ENCODE measurements around the gene NPC2.

The NPC2 gene

DNA sequence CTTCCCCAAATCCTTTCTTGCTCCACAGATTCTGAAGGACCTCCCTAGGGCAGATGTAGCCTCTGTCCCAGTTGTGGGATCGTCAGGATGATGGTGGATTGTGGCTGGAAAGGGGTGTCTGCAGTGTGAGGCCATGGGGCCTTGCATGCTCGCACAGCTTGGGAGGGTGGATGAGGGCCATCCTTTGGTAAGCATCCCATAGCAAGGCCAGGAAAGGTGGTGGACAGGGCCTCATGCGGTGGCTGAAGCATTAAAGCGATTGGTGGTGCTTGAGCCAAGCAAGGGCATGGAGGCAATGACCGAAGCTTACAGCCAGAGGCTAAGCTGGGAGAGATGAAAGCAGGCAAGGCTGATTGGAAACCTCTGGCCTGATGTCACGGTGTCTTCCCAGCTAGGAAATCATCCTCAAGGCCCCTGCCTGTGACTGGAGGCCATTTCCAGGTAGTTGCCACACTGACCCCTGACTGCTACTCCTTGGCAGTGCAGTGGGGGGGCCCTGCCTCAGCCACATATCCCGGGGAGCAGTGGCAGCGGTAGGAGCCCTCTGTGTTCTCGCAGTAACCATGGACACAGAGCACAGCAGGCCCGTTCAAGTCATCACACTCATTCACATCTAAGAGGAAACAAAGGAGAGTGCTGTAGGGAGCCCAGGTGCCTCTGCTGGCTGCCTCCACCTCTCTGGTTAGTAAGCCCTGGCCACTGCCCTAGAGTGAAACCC, 7.5 kb upstream of the NPC2 start:
- TF ChIP-seq, protein P1, sequence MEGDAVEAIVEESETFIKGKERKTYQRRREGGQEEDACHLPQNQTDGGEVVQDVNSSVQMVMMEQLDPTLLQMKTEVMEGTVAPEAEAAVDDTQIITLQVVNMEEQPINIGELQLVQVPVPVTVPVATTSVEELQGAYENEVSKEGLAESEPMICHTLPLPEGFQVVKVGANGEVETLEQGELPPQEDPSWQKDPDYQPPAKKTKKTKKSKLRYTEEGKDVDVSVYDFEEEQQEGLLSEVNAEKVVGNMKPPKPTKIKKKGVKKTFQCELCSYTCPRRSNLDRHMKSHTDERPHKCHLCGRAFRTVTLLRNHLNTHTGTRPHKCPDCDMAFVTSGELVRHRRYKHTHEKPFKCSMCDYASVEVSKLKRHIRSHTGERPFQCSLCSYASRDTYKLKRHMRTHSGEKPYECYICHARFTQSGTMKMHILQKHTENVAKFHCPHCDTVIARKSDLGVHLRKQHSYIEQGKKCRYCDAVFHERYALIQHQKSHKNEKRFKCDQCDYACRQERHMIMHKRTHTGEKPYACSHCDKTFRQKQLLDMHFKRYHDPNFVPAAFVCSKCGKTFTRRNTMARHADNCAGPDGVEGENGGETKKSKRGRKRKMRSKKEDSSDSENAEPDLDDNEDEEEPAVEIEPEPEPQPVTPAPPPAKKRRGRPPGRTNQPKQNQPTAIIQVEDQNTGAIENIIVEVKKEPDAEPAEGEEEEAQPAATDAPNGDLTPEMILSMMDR (IDR thresholded peaks at IDR 0.05), result no peak

DNA sequence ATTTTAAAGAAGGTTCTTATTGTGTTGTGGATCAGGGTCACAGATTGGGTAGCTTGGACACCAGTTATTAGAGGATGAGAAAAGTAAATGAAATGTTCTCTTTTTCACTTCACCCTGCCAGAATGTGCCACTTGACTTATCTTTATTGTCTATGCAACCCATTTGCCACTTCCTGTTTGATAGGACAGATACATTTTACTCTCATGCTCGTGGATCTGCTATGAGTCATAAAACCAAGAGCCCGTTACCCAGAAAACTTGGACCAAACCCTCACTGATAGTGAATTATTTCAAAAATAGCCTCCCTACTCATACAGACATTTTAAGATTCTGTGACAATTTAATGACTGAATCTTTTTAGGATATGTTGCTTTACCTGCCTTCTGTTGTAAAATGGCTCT, 2.3 kb upstream of the NPC2 start:
- TF ChIP-seq, protein P1 (IDR thresholded peaks at IDR 0.05), result no peak

DNA sequence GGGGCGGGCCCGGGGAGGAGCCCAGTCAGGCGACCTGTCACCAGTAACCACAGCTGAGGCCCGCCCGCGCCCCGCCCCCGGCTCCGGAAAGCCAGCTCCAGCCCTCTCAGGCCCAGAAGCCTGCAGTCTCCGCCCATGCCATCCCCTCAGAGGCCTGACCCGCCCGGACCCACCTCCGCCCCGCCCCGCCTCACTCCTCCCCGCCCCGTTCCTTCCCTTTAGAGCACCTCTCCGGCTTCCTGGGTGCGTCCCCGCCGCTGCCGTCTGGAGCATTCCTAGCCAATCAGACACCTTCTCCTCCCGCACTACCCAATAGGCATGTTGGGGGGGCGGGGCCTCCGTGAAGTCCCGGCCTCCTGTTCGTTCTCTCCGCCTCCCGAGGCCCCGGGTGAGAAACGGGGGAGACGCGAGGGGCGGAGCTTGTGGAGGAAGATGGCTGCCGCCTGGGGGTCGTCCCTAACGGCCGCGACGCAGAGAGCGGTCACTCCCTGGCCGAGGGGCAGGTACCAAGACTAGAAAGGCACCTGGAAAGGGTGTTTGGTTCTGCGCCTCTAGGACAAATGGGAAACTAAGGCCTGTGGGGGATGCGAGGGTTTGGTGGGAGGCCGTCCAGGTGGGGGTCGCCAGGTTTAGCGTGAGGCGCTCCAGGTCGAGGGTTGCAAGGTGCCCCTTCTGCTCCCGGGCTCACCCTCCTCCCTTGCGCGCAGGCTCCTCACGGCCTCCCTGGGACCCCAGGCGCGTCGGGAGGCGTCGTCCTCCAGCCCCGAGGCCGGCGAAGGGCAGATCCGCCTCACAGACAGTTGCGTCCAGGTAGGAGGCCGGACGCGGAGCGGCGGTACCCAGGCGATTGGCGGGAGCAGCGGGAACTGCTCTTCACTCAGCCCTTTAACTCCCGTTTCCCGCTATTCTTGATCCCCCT, 497 bp upstream of the NPC2 start, which contains the start of gene ISCA2:
Gene ISCA2 (plus strand): TSS at position 423 of the 919 bp plus-strand sequence. CDS start 10 bp downstream, at position 433.
- TF ChIP-seq, protein P1 (IDR thresholded peaks at IDR 0.05), result no peak

DNA sequence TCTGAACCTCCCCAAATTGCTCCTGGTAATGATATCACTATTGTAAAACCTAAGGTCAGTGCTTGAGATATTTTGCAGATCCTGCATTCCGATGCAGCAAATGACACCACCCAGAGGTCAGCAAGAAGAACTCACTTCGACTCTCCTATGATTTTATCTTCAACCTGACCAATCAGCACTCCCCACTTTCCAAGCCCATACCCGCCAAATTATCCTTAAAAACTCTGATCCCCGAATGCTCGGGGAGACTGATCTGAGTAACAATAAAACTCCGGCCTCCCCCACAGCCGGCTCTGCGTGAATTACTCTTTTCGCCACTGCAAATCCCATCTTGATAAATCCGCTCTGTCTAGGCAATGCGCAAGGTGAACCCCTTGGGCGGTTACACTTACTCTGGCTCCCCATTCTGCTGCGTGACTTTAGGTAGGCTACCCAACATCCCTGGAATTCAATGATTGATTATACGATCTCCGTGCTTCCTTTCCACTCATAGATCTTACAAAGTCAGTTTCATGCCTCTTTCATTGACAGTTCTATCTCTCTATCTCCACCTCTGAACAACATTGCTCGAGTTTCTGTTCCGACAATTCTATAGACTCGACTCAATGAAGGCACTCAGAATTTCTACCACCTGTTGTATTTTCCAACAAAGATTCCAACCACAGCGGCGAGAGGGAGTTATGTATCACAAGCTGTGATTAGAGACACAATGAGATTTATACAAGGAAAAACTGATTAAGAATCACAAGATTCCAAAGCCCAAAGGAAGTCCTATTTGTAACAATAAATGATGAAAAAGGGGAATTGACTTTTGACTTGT, 939 bp downstream of the NPC2 start:
- TF ChIP-seq, protein P1 (IDR thresholded peaks at IDR 0.05), result peak; percentile 45

DNA sequence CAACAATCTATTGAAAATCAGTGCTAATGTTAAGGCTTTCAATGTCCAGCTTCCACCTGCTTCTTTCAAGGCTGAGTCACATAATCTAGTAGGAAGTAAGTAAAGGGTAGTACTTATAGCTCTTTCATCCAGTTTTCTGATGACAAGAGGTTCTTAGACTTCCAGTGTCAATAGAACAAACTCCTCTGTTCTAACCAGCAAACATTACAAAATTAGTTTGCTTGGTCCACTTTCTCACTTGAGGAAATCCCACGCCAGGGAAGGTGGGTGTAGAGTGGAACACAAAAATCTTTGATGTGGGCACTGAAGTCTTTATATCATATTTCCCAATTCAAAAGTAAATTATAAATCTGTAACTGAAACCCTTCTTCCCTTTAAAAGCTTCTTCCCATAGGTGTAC, 2.6 kb downstream of the NPC2 start:
- TF ChIP-seq, protein P1 (IDR thresholded peaks at IDR 0.05), result no peak

DNA sequence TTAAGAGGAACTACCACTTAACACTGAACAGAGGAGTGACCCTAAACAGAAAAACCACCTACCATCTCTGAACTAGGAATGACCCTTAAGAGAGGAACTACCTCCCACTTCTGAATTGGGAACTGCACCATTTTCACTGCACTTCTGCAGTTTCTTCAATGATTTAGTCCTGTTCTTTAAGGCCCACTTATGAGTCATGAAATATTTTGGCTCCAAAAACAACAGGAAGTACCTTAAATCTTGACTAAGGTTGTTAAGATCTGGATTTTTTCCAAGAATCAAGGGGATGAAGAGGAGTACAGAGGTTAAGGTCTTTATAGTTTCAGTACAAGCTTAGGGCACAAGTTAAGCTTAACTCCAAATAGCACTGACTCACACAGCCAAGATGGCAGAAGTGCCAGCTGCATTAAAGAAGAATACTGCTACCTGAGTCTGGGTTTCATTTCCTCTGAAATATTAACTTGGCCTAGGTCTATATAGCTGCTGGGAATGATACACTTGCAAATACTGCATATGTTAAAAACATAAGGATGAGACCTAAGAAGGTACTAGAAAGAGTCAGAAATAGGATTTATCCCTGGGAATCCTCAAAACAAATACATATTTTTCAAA, 4.2 kb downstream of the NPC2 start:
- TF ChIP-seq, protein P1 (IDR thresholded peaks at IDR 0.05), result no peak

DNA sequence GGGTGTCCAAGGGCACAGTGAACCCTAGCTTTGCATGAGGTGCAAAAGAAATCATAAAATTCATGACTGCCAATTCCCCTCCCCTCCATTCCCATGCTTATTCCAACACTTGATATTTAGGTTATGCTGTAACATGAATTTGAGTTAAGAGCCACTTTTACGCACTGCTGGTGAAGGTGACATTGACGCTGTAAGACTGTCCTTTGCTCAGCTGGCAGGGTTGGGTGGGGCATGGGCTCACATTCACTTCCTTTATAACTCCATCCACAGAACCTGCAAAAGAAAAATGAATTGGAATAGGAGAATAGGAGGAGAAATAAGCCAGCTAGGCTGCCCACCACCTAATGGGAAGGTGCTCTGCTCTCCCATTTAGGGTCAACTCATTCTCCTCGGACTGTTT, 6.9 kb downstream of the NPC2 start:
- TF ChIP-seq, protein P1 (IDR thresholded peaks at IDR 0.05), result no peak

All from LNCAP (cell line).